Cardiac fibroblast (primary cell): ENCODE data around the gene COA1.
A peak's percentile ranks its signal among the peaks of the same experiment; 100 is the strongest.

Experiments used
- DNase-seq, 2 donors: peaks; one replicate each; pipeline versions ENCODE4 v3.0.0 to v3.0.0-alpha.2; 2010; ENCODE audit warnings: low read depth in 2 of 2
- H3K4me3 ChIP-seq, 2 donors: replicated peaks in 1 of 2; 1 replicate in 1 of 2; 2 replicates in 1 of 2; pipeline ENCODE4 v1.5.1; 2011; ENCODE audit warnings: low read depth in 2 of 2, low read length in 2 of 2, mild to moderate bottlenecking in 2 of 2, moderate library complexity in 1 of 2
- CTCF ChIP-seq: IDR thresholded peaks from one replicate; pipeline ENCODE4 v1.5.1; 2011; ENCODE audit warnings: low read depth, mild to moderate bottlenecking, low read length, inconsistent platforms

Gene COA1

DNA sequence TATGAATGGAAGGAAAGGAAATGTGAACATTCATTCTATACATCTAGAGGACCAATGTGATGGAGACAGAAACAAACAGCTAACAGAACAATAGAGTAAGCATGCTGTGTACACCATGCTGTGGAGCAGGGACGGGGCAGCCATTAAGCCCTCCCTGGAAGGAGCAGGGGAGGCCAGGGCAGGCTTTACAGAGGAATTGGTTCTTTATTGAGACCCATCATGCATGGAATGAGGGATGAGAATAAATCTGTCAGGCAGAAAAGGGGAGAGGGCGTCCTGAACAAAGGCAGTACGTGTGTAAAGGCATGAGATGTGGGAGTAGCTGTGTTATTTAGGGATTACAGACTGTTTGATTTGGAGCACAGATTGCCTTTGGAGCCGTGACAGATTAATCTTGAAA, 111.2 kb downstream of the COA1 start:
- H3K4me3 ChIP-seq, result no peak overlapping the region
- no peak for DNase-seq
- no peak for TF ChIP-seq CTCF

- DNase-seq, result no peak
- H3K4me3 ChIP-seq, result no peak overlapping the region
- no peak for TF ChIP-seq CTCF
Observed at GRCh38 chr7:43616977-43617376, 112.3 kb downstream of the COA1 start.

DNA sequence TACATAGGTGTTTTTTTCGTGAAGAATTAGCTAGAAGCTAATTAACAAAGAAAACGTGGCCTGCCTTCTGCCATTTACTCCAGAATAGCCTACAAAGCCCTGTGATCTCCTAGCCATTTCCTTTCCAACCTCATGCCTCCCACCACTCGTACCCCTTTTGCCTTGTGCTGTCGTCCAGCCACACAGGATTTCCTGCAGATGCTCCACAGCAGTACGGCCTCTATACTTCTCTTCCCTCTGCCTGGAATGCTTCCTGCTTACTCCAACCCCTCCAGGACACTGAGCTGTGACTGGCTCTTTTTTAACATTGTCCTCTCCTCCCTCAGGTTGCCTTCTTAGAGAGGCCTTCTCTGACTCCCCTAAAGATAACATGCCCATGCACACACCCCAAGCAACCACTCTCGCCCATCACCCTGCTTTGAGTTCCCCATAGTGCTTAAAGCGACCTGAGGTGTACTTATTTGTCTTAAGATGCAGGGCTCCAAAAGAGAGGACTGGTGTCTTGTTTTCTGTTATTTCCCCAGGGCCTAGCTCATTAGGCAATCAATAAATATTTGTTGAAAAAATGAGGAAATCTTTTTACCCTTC, 113.7 kb downstream of the COA1 start:
- no peak for TF ChIP-seq CTCF
- no peak for DNase-seq
- no peak overlapping the region for H3K4me3 ChIP-seq

DNA sequence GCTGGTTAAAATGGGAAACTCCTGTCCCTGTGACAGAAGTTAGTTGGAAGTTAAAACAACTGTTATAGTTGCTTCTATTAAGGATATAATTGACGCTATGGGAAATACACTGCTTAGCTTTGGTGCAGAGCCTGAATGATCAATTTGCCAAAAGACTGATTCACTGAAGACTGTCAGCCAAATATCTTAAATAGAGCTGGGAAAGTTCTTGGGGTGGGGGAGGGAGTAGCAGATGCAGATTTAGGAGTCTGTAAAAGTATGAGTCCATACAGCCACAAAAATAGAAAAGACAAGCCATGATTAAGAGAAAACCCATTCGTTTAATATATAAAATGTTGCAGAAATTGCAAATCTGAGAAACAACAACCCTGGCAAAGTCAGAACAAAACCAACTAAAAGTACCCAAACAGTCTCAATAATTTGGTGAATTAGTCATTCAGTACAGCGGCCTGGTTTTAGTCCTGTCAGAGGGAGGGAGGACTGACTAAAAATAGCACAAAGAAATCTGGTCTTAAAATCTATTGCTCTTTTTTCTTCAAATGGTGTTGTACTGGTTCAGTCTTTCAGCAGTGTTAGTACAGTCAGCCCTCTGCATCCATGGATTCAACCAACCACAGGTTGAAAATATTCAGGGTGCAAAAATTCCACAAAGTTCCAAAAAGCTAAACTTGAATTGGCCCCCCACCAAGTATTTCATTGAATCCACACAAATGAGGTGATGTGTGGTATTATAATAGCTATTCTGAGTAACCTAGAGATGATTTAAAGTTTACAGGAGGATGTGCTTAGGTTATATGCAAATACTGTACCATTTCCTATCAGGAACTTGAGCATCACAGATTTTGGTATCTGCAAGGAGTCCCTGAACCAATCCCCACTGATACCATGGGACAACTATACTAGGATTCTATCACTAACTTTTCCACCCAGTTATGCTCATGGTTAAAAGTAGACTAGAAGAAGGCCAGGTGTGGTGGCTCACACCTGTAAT, 116.4 kb downstream of the COA1 start:
- no peak overlapping the region for H3K4me3 ChIP-seq
- peak; percentile 48 to 68 for DNase-seq
- TF ChIP-seq CTCF, result no peak

GRCh38 chr7:43612128-43612527, 117.2 kb downstream of the COA1 start:
- DNase-seq, result peak; percentile 26 to 57
- H3K4me3 ChIP-seq, result no peak overlapping the region

GRCh38 chr7:43609097-43609496, 120.2 kb downstream of the COA1 start:
- H3K4me3 ChIP-seq, result no peak overlapping the region
- TF ChIP-seq CTCF, result no peak
- DNase-seq, result no peak

More at GRCh38 chr7:43612128-43612527, 117.2 kb downstream of the COA1 start:
- TF ChIP-seq CTCF, result no peak
